Occipital lobe (tissue), 2 donors: ENCODE data around the gene RIPK3. TPM values are rescaled to one million over a fixed set of nuclear protein-coding genes. Genes with fewer than 3 reads are reported as not detected.
"Not testable (repeated sequence)": the region's sequence is repeated elsewhere in the genome, so short reads cannot be mapped to it uniquely, and the experiment has no call there.

Source experiments
- DNase-seq: peaks from one replicate; lab custom pipeline; 2025; lab: John Stamatoyannopoulos, UW
- total RNA-seq: library from RNA; depleted of rRNA; stranded (reverse); fragments of >200 nt; gene quantifications from one replicate; pipeline ENCODE4 v1.2.3, GENCODE V29; 2014

The RIPK3 gene
- total RNA-seq, 1 donor from 2014 or later = 0.47 TPM

- no peak for DNase-seq
These were observed 30.3 kb upstream of the RIPK3 start for GRCh38 chr14:24369907-24370687.

DNA sequence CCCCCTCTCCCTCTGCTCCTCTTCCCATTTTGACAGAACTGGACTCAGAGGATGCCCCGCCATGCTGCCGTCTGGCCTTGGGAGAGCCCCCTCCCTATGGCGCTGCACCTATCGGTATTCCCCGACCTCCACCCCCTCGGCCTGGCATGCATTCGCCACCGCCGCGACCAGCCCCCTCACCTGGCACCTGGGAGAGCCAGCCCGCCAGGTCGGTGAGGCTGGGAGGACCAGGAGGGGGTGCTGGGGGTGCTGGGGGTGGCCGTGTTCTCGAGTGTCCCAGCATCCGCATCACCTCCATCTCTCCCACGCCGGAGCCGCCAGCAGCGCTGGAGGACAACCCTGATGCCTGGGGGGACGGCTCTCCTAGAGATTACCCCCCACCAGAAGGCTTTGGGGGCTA is 29.7 kb upstream of the RIPK3 start:
- DNase-seq = no peak

DNA sequence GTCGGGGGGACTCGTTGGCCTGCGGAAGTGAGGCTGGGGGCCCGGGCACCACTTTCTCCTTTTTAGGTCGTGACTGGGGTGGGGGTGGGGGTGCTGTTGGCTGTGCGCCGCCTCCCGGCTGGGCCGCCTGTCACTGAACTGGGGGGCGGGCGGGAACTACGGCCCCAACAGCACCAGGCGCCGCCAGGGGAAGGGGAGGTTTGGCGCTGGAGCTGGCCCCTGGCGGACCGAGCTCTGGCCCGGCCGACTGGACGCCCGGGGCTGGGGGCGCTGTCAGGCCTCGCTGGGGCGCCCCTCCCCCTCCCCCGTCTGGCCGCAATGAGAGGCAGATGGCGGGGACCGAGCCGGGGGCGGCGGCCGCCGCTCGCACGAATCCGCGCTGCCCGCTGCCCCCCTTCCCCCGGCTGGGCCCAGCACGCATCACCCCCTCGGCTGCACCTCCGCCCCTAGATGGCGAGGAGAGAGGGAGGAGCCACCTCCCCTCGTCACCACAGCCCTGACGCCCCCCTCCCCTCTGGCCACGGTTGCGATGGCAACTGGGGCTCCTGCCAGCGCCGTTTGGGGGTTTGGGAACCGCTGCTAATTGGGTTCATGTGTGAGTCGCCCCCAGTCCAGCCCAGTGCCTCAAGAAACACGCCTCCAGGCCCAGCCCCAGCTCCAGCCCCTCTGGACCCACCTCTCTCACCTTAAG is 28.9 kb upstream of the RIPK3 start:
- DNase-seq = no peak

DNA sequence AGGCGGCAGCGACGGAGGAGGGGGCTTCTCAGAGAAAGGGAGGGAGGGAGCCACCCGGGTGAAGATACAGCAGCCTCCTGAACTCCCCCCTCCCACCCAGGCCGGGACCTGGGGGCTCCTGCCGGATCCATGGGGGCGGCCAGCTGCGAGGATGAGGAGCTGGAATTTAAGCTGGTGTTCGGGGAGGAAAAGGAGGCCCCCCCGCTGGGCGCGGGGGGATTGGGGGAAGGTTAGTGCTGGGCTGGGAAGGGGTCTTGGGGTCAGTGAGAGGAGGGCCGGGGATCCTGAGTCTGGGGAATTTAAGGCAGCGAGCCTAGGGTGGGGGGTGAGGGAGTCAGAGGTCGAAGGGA is 28.4 kb upstream of the RIPK3 start:
- no peak for DNase-seq

GRCh38 chr14:24367514-24368211 is 27.9 kb upstream of the RIPK3 start, which contains the start of gene NFATC4:
TSS of gene NFATC4 (plus strand) at chr14:24368184. CDS start at chr14:24368341, 157 bp downstream.
- DNase-seq = no peak

DNA sequence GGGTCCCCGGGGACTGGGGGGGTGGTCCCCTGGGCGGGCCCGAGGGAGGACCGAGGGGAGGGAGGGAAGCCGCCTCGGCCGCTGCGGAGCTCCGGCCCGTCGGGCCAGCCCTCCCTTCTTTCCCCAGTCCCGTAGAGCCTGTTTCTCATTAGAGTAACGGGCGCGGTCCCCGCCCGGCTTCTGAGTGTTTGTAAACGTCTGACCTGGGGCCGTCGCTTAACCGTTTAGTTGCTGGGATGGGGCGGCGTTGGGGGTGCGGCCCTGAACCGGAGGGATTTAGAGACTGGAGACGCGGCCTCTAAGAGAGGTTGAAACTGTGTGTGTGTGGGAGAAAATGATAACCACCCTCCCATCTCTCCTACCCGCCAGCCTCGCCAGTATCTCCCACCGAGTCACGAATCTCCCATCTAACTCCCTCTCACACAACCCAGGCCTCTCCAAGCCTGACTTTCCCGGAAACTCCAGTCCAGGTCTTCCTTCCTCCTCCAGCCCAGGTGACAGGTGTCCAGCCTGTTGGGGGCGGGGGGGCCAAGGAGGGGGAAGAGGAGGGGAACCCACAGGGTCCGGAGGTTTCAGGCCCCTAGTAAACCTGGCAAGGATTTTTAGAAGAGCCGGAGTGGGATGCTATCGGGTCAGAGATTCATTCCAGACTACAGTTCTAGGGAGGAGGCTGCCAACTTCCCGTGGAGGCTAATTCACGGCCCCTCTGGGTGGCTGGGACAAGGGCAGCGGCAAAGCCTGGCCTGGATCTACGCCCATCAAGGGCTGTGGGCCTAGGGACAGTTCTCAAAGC is 27.1 kb upstream of the RIPK3 start:
- no peak for DNase-seq

DNA sequence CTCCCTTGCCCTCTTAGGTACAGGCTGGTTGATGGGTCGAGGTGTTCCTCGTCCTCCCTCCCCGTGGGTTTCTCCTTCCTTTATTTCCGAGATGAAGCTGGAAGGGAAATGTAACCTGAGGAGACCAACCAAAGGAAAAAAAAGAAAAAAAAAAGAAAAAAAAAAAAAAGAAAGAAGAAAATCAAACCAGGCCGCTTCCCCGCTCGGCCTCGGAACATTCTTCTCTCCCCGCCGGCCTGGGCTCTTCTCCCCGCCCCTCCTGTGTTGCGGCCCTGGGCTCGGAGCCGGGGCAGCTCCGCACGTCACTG is 26.6 kb upstream of the RIPK3 start:
- DNase-seq = no peak

- no peak for DNase-seq
These were observed 26.0 kb upstream of the RIPK3 start for GRCh38 chr14:24365600-24366412.

- DNase-seq = no peak
These were observed 25.1 kb upstream of the RIPK3 start for GRCh38 chr14:24364841-24365240.

DNA sequence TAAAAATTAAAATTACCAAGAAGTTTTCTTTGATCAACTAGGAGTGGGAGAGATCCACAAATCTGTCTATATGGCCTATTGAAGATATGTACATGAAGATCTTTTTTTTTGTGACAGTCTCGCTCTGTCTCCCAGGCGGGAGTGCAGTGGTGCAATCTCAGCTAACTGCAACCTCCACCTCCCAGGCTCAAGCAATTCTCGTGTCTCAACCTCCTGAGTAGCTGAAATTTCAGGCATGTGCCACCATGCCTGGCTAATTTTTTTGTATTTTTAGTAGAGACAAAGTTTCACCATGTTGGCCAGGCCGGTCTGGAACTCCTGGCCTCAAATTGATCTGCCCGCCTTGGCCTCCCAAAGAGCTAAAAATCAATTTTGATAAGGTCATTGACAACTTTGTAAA is 23.6 kb upstream of the RIPK3 start:
- no peak for DNase-seq

DNA sequence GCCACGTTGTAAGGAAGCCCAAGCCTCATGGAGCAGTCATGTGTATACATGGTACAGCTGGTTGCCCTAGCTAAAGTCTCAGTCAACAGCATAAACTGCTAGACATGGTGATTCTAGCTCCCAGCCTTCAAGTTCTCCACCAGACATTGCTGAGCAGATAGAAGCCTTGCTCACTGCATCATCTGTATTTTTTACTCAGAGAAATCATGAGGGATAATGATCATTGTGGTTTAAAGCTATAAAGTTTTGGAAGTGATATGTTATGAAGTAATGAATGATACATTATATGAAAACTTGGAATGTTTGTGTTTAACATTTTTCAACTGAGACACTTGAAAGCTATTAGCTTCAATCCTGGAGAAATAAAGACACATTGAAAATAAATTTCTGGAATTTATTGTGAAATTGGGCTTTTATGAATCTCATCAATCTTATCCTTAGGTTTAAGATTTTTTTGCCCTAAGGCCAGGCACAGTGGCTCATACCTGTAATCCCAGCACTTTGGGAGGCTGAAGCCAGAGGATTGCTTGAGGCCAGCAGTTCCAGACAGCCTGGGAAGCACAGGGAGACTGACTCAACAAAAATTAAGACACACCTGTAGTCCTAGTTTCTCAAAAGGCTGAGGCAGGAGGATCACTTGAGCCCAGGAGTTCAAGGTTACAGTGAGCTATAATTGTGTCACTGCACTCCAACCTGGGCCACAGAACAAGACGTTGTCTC is 22.6 kb upstream of the RIPK3 start:
- DNase-seq = no peak

GRCh38 chr14:24361326-24361725 is 21.5 kb upstream of the RIPK3 start:
- DNase-seq = no peak

DNA sequence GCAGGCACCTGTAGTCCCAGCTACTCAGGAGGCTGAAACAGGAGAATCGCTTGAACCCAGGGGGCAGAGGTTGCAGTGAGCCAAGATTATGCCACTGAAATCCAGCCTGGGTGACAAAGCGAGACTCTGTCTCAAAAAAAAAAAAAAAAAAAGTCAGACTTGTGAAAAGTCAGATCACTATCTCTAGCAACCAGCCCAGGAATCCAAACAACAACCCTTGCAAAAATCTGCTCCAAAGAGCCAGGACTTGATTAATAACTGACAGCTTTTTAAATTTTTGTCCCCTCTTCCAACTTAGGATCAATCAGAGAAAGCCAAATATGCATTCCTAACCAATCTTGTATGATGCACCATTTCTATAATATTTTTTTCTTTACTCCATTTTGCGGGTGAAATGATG is 20.5 kb upstream of the RIPK3 start:
- no peak for DNase-seq

GRCh38 chr14:24356208-24356607 is 16.4 kb upstream of the RIPK3 start:
- no peak for DNase-seq

DNA sequence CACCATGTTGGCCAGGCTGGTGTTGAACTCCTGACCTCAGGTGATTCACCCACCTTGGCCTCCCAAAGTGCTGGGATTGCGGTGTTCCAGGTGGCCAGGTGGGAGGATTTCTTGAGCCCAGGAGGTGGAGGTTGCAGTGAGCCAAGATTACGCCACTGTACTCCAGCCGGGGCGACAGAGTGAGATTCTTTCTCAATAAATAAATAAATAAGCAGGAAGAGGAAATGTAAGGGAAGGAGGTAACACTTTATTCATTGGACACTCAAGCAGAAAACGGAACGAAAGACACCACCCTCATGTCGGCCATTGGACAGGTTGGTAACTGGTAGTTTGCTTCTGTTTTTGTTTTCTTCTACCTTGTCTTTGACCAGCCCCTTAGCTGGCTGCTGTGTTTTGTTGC is 15.2 kb upstream of the RIPK3 start:
- no peak for DNase-seq

DNA sequence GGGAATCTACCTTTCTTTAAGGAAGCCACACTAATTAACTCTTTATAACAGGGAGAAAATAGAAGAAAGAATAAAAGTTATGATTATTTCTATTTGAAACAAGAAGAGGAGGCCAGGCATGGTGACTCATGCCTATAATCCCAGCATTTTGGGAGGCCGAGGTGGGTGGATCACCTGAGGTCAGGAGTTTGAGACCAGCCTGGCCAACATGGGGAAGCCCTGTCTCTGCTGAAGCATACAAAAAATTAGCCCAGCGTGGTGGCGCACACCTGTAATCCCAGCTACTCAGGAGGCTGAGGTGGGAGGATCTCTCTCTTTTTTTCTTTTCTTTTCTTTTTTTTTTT is 14.7 kb upstream of the RIPK3 start:
- DNase-seq = not testable (repeated sequence)

DNA sequence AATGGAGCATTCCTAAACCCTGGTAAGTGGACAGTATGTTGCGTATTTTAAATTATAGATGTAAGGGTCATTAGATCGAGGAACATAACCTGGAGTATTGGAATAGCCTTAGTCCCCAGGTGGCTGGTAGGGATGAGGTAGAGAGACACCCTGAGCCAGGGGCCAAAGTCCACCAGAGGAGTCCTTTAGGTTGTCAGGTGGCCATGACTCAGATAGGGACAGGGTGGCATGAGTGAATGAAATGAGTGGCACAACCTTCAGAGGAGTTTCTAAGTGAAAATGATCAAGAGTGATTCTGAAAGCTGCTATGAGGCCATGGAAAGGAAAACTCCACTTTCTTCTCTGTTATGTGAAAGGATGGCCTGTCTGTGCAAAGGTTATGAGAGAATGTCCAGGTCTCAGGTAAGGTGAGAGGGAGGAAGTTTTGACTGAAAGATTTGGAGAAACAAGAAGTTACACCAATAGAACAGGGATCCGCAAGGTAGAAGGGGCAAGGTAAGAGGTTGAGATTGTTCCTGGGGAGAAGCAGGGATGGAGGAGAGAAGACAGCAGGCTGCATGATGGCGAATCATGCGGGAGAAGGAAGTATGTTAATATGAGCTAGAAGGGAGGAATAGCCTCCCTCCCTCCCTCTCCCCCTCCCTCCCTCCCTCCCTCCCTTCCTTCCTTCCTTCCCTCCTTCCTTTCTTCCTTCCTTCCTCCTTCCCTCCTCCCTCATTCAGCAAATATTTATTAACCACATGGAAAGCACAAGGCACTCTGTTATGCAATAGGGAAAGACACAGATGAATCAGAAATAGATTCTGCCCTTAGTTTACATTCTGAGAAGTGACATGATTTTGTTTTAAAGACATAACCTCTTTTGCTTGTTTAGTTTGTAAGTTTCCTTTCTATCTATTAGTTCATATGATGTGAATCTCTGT is 14.0 kb upstream of the RIPK3 start:
- DNase-seq = no peak

DNA sequence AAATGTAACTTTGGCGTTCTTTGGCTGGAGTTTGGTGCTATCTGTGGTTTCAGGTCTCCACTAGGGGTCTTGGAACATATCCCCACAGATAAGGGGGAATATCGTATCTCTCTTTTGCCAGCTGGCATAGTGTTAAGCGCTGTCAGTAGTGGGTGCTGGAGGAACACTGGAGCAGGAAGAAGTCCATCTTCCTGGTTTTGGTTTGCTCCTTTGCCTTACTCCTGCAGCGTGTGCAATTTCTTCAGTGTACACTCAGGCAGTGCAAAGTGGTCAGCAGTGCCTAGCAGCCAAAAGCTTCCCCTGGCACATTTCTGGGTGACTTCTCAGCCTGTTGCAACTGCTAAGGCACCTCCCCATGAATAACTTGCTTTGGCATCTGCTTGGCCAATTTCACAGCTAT is 11.7 kb upstream of the RIPK3 start:
- no peak for DNase-seq

DNA sequence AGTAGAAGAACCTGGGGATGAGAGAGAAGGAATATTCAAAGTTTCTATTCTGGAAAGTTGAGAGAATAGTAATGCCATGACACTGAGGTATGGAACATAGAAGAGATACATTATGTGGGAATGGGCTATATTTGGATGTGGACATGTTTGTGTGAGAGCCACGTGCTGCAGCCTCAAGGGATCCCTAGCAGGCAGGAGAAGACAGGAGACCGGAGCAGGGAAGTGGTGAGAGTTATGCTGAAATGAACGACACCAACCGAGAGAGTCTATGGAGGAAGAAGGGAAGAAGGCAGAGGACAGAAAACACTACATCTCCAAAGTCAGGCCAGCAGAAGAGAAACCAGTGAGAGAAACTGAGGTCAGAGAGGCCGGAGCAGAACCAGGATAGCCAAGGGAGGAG is 10.0 kb upstream of the RIPK3 start:
- no peak for DNase-seq
